ENCODE data around the gene GCNT1.

GRCh38 chr9:76462126-76462525, 3.1 kb downstream of the GCNT1 start:
- TF ChIP-seq CTCF (IDR thresholded peaks at IDR 0.05; ENCODE audit: low read depth, low read length) = no peak
- no peak for TF ChIP-seq POLR2A (IDR thresholded peaks at IDR 0.05; ENCODE audit: extremely low read depth, insufficient read length)
- no peak for TF ChIP-seq MYC (IDR thresholded peaks at IDR 0.05; ENCODE audit: low read depth, low read length)

All from NB4 (cell line).